HepG2 (cell line): ENCODE measurements around the gene NBR1. TPM values are rescaled to one million over a fixed set of nuclear protein-coding genes. Genes with fewer than 3 reads are reported as not detected.

ENCODE experiments used
- AGO1 ChIP-seq: fragments of 200-400 bp; formaldehyde crosslinking; IDR thresholded peaks from 2 replicates; pipeline ENCODE4 v1.6.1; 2017; ENCODE audit warnings: mild to moderate bottlenecking, low read depth, low read length, moderate library complexity; ENCODE audit not compliant: poor library complexity, severe bottlenecking
- ARNT ChIP-seq: fragments of 450-650 bp; IDR thresholded peaks from 2 replicates; pipeline ENCODE4 v1.6.1; 2017
- ATF1 ChIP-seq: IDR thresholded peaks from 2 replicates; pipeline ENCODE4 v1.6.1; 2016; ENCODE audit warnings: mild to moderate bottlenecking, control low read depth
- CREBL2 ChIP-seq: sonication (generic); formaldehyde crosslinking; IDR thresholded peaks from 2 replicates; pipeline ENCODE4 v1.8.1; 2023; ENCODE audit warnings: missing genetic modification reagents, mild to moderate bottlenecking, borderline replicate concordance
- ELF4 ChIP-seq: sonication (generic); formaldehyde crosslinking; IDR thresholded peaks from 2 replicates; pipeline ENCODE4 v1.5.0; 2020; ENCODE audit warnings: missing genetic modification reagents, mild to moderate bottlenecking, moderate library complexity, borderline replicate concordance
- FOXO4 ChIP-seq: sonication (generic); formaldehyde crosslinking; conservative IDR thresholded peaks from 2 replicates; pipeline ENCODE4 v1.8.1; 2023; ENCODE audit warnings: missing genetic modification reagents
- KAT2B ChIP-seq: fragments of 150-350 bp; IDR thresholded peaks from 2 replicates; pipeline ENCODE4 v1.6.1; 2014; ENCODE audit warnings: low read depth, low read length, borderline replicate concordance
- MXD1 ChIP-seq: sonication (generic); formaldehyde crosslinking; IDR thresholded peaks from 2 replicates; pipeline ENCODE4 v1.4.0; 2020; ENCODE audit warnings: mild to moderate bottlenecking, missing genetic modification reagents
- SOX13 ChIP-seq, 3 experiments: fragments of 450-650 bp in 1 of 3; sonication (generic) in 1 of 3; formaldehyde crosslinking in 1 of 3; IDR thresholded peaks in 2 of 3; conservative IDR thresholded peaks in 1 of 3; 2 replicates each; pipeline versions ENCODE4 v1.5.0 to v1.6.1; 2016 to 2020; ENCODE audit warnings: antibody characterized with exemption in 1 of 3, mild to moderate bottlenecking in 1 of 3, missing compliant biosample characterization in 1 of 3, missing genetic modification reagents in 1 of 3, moderate library complexity in 1 of 3
- TARDBP ChIP-seq: sonication (generic); formaldehyde crosslinking; IDR thresholded peaks from 2 replicates; pipeline ENCODE4 v1.8.0; 2022; ENCODE audit warnings: mild to moderate bottlenecking, missing genetic modification reagents
- THAP9 ChIP-seq: sonication (generic); formaldehyde crosslinking; IDR thresholded peaks from 2 replicates; pipeline ENCODE4; 2020; ENCODE audit warnings: missing genetic modification reagents, mild to moderate bottlenecking, borderline replicate concordance
- ZBTB26 ChIP-seq: IDR thresholded peaks from 2 replicates; pipeline ENCODE4 v1.6.1; 2016; ENCODE audit warnings: missing compliant biosample characterization, missing genetic modification reagents, borderline replicate concordance
- ZBTB4 ChIP-seq: sonication (generic); formaldehyde crosslinking; IDR thresholded peaks from 2 replicates; pipeline ENCODE4 v1.4.0; 2020; ENCODE audit warnings: missing genetic modification reagents, mild to moderate bottlenecking, borderline replicate concordance
- ZNF136 ChIP-seq: sonication (generic); formaldehyde crosslinking; IDR thresholded peaks from 2 replicates; pipeline ENCODE4 v1.8.1; 2022; ENCODE audit warnings: low read depth, mild to moderate bottlenecking, moderate library complexity, missing genetic modification reagents
- ZNF253 ChIP-seq: sonication (generic); formaldehyde crosslinking; IDR thresholded peaks from 2 replicates; pipeline ENCODE4 v1.8.0; 2022; ENCODE audit warnings: mild to moderate bottlenecking, missing genetic modification reagents, borderline replicate concordance
- ZNF44 ChIP-seq: sonication (generic); formaldehyde crosslinking; IDR thresholded peaks from 2 replicates; pipeline ENCODE4 v1.5.1; 2020; ENCODE audit warnings: mild to moderate bottlenecking, missing genetic modification reagents
- ZSCAN12 ChIP-seq: sonication (generic); formaldehyde crosslinking; IDR thresholded peaks from 2 replicates; pipeline ENCODE4 v1.9.0; 2021; ENCODE audit warnings: mild to moderate bottlenecking, missing genetic modification reagents
- polyA plus RNA-seq, 8 experiments: library from polyadenylated mRNA; depleted of rRNA in 3 of 8; stranded (reverse) in 7 of 8; unstranded in 1 of 8; fragments of >200 nt; fragmentation: Illumina TruSeq in 4 of 8; extraction: Trizol in 4 of 8; gene quantifications; 2 replicates each; pipeline versions ENCODE4 v1.2.1 to v1.2.3, GENCODE V29; 2011 to 2016; ENCODE audit warnings: low read depth in 4 of 8, missing spikeins in 1 of 8, mixed read lengths in 1 of 8; ENCODE audit not compliant: insufficient read depth in 1 of 8
- total RNA-seq, 5 experiments: library from RNA; depleted of rRNA; stranded (reverse); fragments of >200 nt; fragmentation: Illumina TruSeq; extraction: Trizol; gene quantifications; 2 replicates each; pipeline ENCODE4 v1.2.3, GENCODE V29; 2016; ENCODE audit warnings: low read depth in 1 of 5

NBR1 gene
- total and polyA plus RNA-seq, 2 of the 13 experiments (the other 11 are each of a cell fraction or from before 2014, with no cell fraction given) = 51.7 to 121 TPM

GRCh38 chr17:43170766-43171585 lies at the start of gene NBR1 (continued):
- TF ChIP-seq ZBTB4 = no peak; the same call in 1 of the 2 replicates
- TF ChIP-seq ZNF44 = no peak
- TF ChIP-seq SOX13 (IDR thresholded peaks at IDR 0.05) = 0 out of 2 replicates have a peak, but pooled peaks have one; percentile 48
- peak in 1 of 2 experiments; percentile 54; a peak in 2 of 4 replicates for TF ChIP-seq SOX13 (CRISPR knock-in tag; conservative IDR thresholded peaks at IDR 0.05 in 1 of 2, IDR thresholded peaks at IDR 0.05 in 1 of 2)
- no peak; the same call in 1 of the 2 replicates for TF ChIP-seq TARDBP (CRISPR knock-in tag)
- no peak; the same call in 1 of the 2 replicates for TF ChIP-seq ATF1 (CRISPR knock-in tag)
- TF ChIP-seq ARNT = no peak
- no peak for TF ChIP-seq AGO1
- TF ChIP-seq ZNF136 (CRISPR knock-in tag) = no peak
- peak; percentile 50 for TF ChIP-seq ELF4 (CRISPR knock-in tag)
- TF ChIP-seq KAT2B = no peak
- TF ChIP-seq THAP9 = peak; percentile 87; the same call in 1 of the 2 replicates
- TF ChIP-seq CREBL2 = no peak
- TF ChIP-seq ZNF253 (CRISPR knock-in tag) = peak; percentile 50; the same call in 1 of the 2 replicates
- TF ChIP-seq ZBTB26 (CRISPR knock-in tag) = 0 out of 2 replicates have a peak, but pooled peaks have one; percentile 55
- TF ChIP-seq FOXO4 (CRISPR knock-in tag) = 0 out of 2 replicates have a peak, but pooled peaks have one; percentile 82
- TF ChIP-seq ZSCAN12 = 0 out of 2 replicates have a peak, but pooled peaks have one; percentile 18
- TF ChIP-seq MXD1 (CRISPR knock-in tag) = no peak
